K562 (cell line): ENCODE data around the gene S100A4. TPM values are rescaled to one million over a fixed set of nuclear protein-coding genes. Genes with fewer than 3 reads are reported as not detected.

Experiments
- BRD4 ChIP-seq: fragments of 200-600 bp; sonication (generic); IDR thresholded peaks from 2 replicates; pipeline ENCODE4 v1.6.1; 2017; ENCODE audit warnings: inconsistent platforms
- CCAR2 ChIP-seq: fragments of 200-400 bp; formaldehyde crosslinking; IDR thresholded peaks from 2 replicates; pipeline ENCODE4 v1.6.1; 2017; ENCODE audit warnings: mild to moderate bottlenecking, low read depth, low read length
- EP400 ChIP-seq: fragments of 450-650 bp; IDR thresholded peaks from 2 replicates; pipeline ENCODE4 v1.6.1; 2017; ENCODE audit warnings: antibody characterized with exemption, mild to moderate bottlenecking, moderate library complexity
- ETV5 ChIP-seq: sonication (generic); formaldehyde crosslinking; IDR thresholded peaks from 2 replicates; pipeline ENCODE4 v1.4.0; 2020; ENCODE audit warnings: low read depth, mild to moderate bottlenecking, missing genetic modification reagents
- FOXK2 ChIP-seq, 2 experiments: fragments of 450-650 bp; IDR thresholded peaks in 1 of 2; conservative IDR thresholded peaks in 1 of 2; 2 replicates each; pipeline ENCODE4 v1.6.1; 2016; ENCODE audit warnings: low read depth in 2 of 2, mild to moderate bottlenecking in 1 of 2
- HLTF ChIP-seq: fragments of 450-650 bp; IDR thresholded peaks from 2 replicates; pipeline ENCODE4 v1.6.1; 2016
- JUND ChIP-seq, 2 experiments: IDR thresholded peaks; 2 replicates in 1 of 2; 3 replicates in 1 of 2; pipeline ENCODE4 v1.6.1; 2011; ENCODE audit warnings: borderline replicate concordance in 2 of 2, low read depth in 2 of 2, low read length in 2 of 2, improper control_type of control experiment in 1 of 2, missing biosample characterization in 1 of 2, missing genetic modification characterization in 1 of 2, missing genetic modification reagents in 1 of 2
- MED1 ChIP-seq: sonication (generic); formaldehyde crosslinking; IDR thresholded peaks from 2 replicates; pipeline ENCODE4 v1.8.1; 2023; ENCODE audit warnings: missing genetic modification reagents, borderline replicate concordance
- MTA1 ChIP-seq: fragments of 450-650 bp; IDR thresholded peaks from 2 replicates; pipeline ENCODE4 v1.6.1; 2017; ENCODE audit warnings: borderline replicate concordance
- PPARD ChIP-seq: fragments of 250-450 bp; sonication (Bioruptor Pico); IDR thresholded peaks from 2 replicates; pipeline ENCODE4 v1.8.0; 2022; ENCODE audit warnings: inconsistent platforms, mild to moderate bottlenecking, moderate library complexity
- RFX5 ChIP-seq: IDR thresholded peaks from 2 replicates; pipeline ENCODE4 v1.6.1; 2011; ENCODE audit warnings: low read depth, mild to moderate bottlenecking, improper control_type of control experiment, low read length
- SMARCA4 ChIP-seq: fragments of 450-650 bp; IDR thresholded peaks from 2 replicates; pipeline ENCODE4 v1.6.1; 2016
- TCF3 ChIP-seq: sonication (generic); formaldehyde crosslinking; IDR thresholded peaks from 2 replicates; pipeline ENCODE4 v1.4.0; 2020; ENCODE audit warnings: mild to moderate bottlenecking, missing genetic modification reagents
- TEAD1 ChIP-seq, 2 experiments: fragments of 450-650 bp in 1 of 2; sonication (generic) in 1 of 2; formaldehyde crosslinking; IDR thresholded peaks; 2 replicates each; pipeline versions ENCODE4 v1.4.0 to v1.8.0; 2020 to 2022; ENCODE audit warnings: mild to moderate bottlenecking in 2 of 2, missing genetic modification reagents in 1 of 2
- TEAD4 ChIP-seq, 2 experiments: sonication (generic) in 1 of 2; formaldehyde crosslinking in 1 of 2; IDR thresholded peaks; 2 replicates each; pipeline versions ENCODE4 v1.6.1 to v1.8.0; 2012 to 2022; ENCODE audit warnings: borderline replicate concordance in 1 of 2, inconsistent platforms in 1 of 2, low read length in 1 of 2, mild to moderate bottlenecking in 1 of 2, missing genetic modification reagents in 1 of 2
- TOE1 ChIP-seq, 2 experiments: fragments of 450-650 bp in 1 of 2; sonication (generic) in 1 of 2; formaldehyde crosslinking in 1 of 2; IDR thresholded peaks; 2 replicates each; pipeline versions ENCODE4 v1.7.1 to v1.8.0; 2016 to 2022; ENCODE audit warnings: borderline replicate concordance in 2 of 2, mild to moderate bottlenecking in 2 of 2, antibody characterized with exemption in 1 of 2, inconsistent platforms in 1 of 2, low read depth in 1 of 2, missing genetic modification reagents in 1 of 2, moderate library complexity in 1 of 2
- ZC3H8 ChIP-seq: fragments of 450-650 bp; IDR thresholded peaks from 2 replicates; pipeline ENCODE4 v1.6.1; 2017
- polyA plus RNA-seq, 8 experiments: library from polyadenylated mRNA; depleted of rRNA in 4 of 8; stranded (reverse) in 5 of 8; unstranded in 3 of 8; fragments of >200 nt; fragmentation: Nextera tagmentation in 2 of 8; fragmentation: Illumina TruSeq in 1 of 8; extraction: Ambion mirVana in 2 of 8; extraction: Trizol in 1 of 8; gene quantifications; 2 replicates each; pipeline versions ENCODE4 v1.2.1 to v1.2.3, GENCODE V29; 2011 to 2014; ENCODE audit warnings: inconsistent platforms in 1 of 8, missing spikeins in 1 of 8
- total RNA-seq, 7 experiments: library from RNA; depleted of rRNA in 6 of 7; stranded (reverse); fragments of >200 nt in 6 of 7; fragmentation: Illumina TruSeq in 2 of 7; extraction: Trizol in 2 of 7; gene quantifications; 2 replicates each; pipeline versions ENCODE4 v1.2.1 to v1.2.3, GENCODE V29; 2011 to 2021; ENCODE audit warnings: low replicate concordance in 1 of 7
- TF ChIP-seq, protein P1 (sequence below): sonication (generic); formaldehyde crosslinking; IDR thresholded peaks from 2 replicates; pipeline ENCODE4 v1.8.0; 2022; ENCODE audit warnings: missing genetic modification reagents, mild to moderate bottlenecking, moderate library complexity, borderline replicate concordance
- TF ChIP-seq, protein P2 (sequence below): sonication (generic); formaldehyde crosslinking; IDR thresholded peaks from 2 replicates; pipeline ENCODE4 v1.8.0; 2022; ENCODE audit warnings: mild to moderate bottlenecking, missing genetic modification reagents, borderline replicate concordance
- TF ChIP-seq, protein P3 (sequence below): sonication (generic); formaldehyde crosslinking; IDR thresholded peaks from 2 replicates; pipeline ENCODE4 v1.8.0; 2022; ENCODE audit warnings: mild to moderate bottlenecking, missing genetic modification reagents

Gene S100A4
- total and polyA plus RNA-seq, 9 of the 15 experiments (the other 6 are each of a cell fraction or from before 2014, with no cell fraction given) = 3.7 to 20.1 (median 11.2) TPM

DNA sequence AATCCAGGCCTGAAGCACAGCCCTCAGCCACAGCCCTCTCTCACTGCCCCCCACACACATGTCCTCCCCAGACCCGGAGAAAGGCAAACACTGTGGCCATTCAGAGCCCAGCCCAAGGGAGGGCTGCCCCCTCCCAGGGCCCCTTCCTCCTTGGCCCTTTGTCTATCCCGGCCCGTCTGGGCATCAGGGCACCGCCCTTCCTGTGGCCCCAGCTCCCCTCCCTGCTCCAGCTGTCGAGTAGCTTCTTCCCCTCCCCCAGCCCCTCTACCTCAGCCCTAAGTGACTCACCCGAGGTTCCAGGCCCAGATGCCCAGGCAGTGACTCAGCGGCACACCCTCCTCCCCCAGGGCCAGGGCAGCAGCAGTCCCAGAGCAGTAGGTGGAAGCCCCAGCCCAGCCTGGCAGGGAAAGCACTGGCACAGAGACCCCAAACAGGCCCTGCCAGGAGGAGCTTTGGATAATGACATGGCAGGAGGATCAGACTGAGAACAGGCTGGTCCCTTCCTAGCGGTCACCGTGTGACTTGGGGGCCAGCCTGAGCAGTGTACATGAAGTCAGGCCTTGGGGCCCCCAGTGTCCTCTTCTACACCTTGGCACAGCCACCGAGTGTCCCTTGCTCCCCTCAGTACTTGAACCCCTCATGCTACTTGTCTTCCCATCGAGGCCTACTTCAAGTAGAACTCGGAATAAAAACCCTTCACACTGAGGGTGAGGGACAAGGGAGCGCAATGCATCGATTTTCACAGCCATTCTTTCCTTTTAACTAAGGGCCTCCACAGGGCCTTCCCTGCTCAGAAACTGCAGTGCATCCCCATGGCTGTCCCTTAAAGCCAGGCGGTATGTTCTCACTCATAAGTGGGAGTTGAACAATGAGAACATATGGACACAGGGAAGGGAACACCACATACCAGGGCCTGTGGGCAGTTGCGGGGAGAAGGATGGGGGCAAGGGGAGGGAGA lies 21.1 kb upstream of the S100A4 start (continued):
- TF ChIP-seq PPARD (CRISPR knock-in tag) (no peak), SMARCA4 (peak; percentile 96), TCF3 (CRISPR knock-in tag) (peak; percentile 62), EP400 (peak; percentile 76), TEAD4 (IDR thresholded peaks at IDR 0.05; ENCODE audit: low read length) (peak; percentile 78), TEAD4 (CRISPR knock-in tag; IDR thresholded peaks at IDR 0.05; ENCODE audit: borderline replicate concordance) (no peak), MTA1 (peak; percentile 79; the same call in 1 of the 2 replicates), JUND (IDR thresholded peaks at IDR 0.05; ENCODE audit: borderline replicate concordance, low read depth, low read length) (peak; percentile 100), JUND (tag; IDR thresholded peaks at IDR 0.05; ENCODE audit: borderline replicate concordance, low read depth, low read length) (peak; percentile 96), TEAD1 (CRISPR knock-in tag; IDR thresholded peaks at IDR 0.05) (peak; percentile 65 to 93), ETV5 (CRISPR knock-in tag) (peak; percentile 81), TOE1 (IDR thresholded peaks at IDR 0.05; ENCODE audit: borderline replicate concordance) (peak; percentile 48; the same call in 1 of the 2 replicates), TOE1 (CRISPR knock-in tag; IDR thresholded peaks at IDR 0.05; ENCODE audit: borderline replicate concordance, low read depth) (no peak), FOXK2 (conservative IDR thresholded peaks at IDR 0.05 in 1 of 2, IDR thresholded peaks at IDR 0.05 in 1 of 2; ENCODE audit: low read depth in 2 of 2) (0 out of 4 replicates have a peak, but pooled peaks of 1 of the 2 experiments have one; percentile 34), ZC3H8 (0 out of 2 replicates have a peak, but pooled peaks have one; percentile 53), BRD4 (no peak; the same call in none of the 2 replicates), MED1 (no peak), RFX5 (no peak), CCAR2 (no peak), HLTF (0 out of 2 replicates have a peak, but pooled peaks have one; percentile 53)
- TF ChIP-seq, protein P1, sequence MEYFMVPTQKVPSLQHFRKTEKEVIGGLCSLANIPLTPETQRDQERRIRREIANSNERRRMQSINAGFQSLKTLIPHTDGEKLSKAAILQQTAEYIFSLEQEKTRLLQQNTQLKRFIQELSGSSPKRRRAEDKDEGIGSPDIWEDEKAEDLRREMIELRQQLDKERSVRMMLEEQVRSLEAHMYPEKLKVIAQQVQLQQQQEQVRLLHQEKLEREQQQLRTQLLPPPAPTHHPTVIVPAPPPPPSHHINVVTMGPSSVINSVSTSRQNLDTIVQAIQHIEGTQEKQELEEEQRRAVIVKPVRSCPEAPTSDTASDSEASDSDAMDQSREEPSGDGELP (CRISPR knock-in tag) = peak; percentile 99
- TF ChIP-seq, protein P2, sequence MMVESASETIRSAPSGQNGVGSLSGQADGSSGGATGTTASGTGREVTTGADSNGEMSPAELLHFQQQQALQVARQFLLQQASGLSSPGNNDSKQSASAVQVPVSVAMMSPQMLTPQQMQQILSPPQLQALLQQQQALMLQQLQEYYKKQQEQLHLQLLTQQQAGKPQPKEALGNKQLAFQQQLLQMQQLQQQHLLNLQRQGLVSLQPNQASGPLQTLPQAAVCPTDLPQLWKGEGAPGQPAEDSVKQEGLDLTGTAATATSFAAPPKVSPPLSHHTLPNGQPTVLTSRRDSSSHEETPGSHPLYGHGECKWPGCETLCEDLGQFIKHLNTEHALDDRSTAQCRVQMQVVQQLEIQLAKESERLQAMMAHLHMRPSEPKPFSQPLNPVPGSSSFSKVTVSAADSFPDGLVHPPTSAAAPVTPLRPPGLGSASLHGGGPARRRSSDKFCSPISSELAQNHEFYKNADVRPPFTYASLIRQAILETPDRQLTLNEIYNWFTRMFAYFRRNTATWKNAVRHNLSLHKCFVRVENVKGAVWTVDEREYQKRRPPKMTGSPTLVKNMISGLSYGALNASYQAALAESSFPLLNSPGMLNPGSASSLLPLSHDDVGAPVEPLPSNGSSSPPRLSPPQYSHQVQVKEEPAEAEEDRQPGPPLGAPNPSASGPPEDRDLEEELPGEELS (CRISPR knock-in tag) = 0 out of 2 replicates have a peak, but pooled peaks have one; percentile 48
- TF ChIP-seq, protein P3, sequence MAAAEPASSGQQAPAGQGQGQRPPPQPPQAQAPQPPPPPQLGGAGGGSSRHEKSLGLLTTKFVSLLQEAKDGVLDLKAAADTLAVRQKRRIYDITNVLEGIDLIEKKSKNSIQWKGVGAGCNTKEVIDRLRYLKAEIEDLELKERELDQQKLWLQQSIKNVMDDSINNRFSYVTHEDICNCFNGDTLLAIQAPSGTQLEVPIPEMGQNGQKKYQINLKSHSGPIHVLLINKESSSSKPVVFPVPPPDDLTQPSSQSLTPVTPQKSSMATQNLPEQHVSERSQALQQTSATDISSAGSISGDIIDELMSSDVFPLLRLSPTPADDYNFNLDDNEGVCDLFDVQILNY (CRISPR knock-in tag) = no peak
